HG03442 (cell line): ENCODE results near the gene RAB11FIP4.

ENCODE experiments used
- ATAC-seq: cut with Tn5 transposase; IDR thresholded peaks from one replicate; pipeline ENCODE4 v1.9.1; 2021; ENCODE audit warnings: mild to moderate bottlenecking, moderate library complexity; ENCODE audit not compliant: unreplicated experiment

The RAB11FIP4 gene

DNA sequence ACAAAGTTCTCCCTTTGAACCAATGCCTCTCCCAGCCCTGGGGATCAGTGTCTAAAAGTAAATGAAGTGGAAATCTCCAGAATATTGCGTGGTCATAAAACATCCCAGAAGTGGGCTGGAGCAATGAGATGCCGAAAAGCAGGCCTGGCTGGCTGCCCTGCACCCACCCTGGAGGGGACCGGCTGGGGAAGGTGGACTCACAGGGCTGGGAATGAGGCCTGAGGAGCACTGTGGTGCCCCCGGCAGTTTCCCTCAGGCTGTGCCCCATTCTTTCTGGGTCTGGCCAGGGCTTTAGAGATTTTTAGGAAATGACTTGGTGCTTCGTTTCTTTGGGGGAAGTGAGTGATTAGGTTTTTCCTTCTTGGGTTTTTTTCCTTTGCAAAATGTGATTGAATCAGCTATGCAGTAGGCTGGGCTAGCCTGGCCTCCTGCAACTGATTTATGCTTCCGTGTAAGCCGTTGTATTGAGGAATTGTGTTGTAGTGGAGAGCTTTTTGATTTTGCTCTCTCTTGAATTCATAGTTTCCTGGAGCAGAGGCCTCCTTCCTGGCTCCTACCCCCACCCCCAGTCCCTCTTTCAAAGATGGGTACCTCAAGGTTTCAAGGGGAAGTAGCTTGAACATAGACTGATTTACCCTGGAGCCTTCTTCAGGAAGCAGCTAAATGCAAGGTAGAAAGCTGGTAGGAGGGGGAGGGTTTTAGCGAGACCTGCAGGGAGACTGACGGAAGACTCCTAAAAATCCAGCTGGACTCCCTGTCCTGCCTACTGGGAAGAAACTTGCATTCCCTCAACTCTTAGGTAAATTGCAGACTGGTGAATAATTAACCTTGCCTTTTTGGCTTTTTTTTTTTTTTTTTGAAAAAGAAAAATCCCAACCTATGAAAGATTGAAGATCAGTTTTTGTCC, 170.2 kb downstream of the RAB11FIP4 start:
- no peak for ATAC-seq

DNA sequence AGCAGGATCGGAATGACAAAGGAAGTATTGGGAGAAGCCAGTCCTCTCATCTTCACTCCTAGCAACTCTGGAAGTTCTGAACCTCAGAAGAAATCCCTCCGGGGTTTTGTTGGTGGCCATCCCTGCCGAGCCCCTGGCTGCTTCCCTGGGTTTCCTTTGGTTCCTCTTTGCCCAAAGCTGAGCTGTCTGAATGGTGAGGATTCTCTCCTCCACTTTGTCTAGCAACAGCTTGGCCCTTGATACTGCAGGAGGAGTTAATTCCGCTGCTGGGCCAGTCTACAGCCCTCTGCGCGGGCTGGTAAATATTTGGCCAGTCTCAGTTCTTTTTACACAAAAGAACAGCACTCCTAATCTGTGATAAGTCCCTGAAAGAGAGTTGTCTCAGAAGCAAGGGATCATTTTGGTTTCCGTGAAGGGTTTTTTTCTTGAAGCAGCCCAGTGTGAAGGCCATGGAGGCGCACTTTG, 170.9 kb downstream of the RAB11FIP4 start:
- no peak for ATAC-seq

DNA sequence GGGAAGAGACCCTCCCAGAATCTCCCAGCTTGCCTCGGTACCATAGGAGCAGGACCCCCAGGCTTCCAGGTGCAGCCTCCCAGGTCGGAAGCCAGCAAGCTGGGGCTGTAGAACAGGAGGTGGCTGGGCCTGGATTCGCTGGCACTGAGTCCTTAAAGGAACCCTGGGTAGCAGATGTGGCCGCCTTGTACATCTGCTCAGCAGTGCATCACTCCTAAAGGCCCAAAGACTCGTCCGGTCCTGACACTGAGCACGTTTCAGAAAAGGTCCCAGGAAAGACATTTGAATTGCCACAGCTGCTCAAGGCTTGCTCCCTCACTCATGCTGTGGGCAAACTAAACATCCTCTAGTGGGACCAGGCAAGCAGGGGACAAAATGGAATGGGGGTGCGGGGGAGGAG, 172.8 kb downstream of the RAB11FIP4 start:
- ATAC-seq: no peak

DNA sequence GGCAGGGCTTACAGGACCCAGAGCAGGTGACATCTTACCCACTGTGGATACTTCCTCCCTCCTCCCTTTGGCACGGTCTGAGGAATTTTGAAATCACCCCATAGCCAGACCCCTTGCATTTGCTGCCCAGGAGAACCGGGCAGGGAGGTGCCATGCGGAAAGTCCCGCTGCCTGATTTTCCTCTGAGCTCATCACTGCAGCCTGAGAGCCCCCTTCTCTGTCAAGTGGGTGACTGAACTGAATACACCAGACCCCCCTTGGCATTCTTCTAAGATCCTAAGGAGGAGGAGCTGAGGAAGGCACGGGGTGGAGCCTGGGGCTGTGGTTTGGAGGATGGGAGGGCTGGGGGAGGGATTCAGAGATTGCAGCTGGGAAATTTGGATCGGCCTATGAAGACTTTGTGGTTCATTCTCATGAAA, 173.4 kb downstream of the RAB11FIP4 start:
- no peak for ATAC-seq

DNA sequence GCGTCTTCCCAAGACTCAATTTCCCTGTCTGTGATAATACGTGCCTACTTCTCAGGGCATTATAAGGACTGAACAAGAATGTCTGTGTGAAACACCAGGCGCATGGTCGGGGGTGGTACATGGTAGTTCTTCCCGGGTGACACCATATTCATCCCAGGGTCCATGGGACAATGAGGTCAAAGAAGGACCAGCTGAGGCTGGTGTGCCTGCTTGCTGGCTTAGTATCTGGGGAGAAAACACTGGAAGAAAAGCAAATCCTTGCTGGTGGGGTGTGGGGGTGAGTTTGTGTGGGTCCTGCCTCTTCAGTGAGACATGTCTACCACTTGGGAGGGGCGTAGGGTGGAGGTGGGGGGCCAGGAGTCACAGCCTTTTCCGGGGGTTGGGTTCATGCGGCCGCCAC, 174.2 kb downstream of the RAB11FIP4 start:
- no peak for ATAC-seq

DNA sequence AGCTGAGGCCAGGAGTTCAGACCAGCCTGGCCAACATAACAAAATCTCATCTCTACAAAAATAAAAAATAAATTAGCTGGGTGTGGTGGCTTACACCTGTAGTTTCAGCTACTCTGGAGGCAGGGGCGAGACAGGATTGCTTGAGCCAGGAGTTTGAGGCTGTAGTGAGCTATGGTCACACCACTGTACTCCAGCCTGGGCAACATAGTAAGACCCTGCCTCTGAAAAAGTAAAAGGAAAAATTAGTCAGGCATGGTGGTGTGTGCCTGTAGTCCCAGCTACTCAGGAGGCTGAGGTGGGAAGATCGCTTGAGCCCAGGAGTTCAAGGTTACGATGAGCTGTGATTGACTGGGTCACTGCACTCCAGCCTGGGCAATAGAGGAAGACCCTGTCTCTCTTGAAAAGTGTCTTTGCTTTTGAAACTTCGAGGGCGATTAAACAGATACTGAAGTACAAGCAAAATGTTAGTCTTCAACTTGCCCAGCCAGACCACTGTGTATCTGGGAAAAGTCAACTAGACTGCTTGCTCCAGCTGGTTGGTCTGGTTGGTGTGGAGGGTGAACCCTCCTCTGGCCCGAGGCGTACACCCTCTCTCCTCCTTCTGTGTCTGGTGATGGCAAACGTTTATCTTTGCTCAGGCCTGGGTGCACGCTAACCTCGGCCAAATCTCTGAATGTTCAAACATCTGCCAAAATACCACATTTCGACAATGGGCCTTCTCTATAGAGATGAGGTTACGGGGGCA, 174.9 kb downstream of the RAB11FIP4 start:
- no peak for ATAC-seq

DNA sequence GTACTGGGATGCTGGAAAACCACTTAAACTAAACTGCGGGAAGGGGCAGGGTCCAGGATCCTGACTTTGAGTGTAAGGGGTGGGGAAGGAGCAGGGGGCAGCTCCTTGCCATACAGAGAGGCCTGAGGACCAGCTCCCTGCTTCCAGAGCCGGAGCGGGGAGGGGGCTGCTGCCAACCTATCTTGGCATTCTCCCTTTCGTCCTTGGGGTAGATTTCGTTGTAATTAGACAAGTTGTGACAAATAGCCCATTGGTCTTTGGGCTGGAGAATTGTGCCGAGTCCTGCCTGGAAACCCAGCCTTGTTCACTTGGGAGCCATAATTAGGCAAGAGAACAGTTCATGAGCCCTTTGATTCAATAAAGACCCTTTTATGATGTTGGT, 175.5 kb downstream of the RAB11FIP4 start:
- ATAC-seq: no peak

DNA sequence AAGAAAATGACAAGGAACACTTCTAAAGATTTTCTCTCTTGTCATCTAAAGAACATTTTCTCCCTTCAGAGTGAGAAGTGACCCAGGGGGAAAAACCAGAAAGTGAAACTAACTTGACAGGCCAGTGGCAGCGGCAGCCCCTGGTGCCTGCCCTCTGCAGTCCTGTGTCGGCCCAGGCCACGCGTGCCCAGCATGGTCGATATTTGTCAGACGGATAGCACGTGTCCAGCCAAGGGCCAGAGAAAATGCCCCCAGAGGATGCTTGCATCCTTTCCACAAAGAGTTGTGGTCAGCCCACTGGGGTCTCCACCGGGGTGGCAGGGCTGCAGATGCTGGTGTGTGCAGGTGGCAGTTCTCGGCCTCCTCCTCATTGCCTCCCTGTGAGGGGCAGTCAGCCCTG, 176.6 kb downstream of the RAB11FIP4 start:
- no peak for ATAC-seq

DNA sequence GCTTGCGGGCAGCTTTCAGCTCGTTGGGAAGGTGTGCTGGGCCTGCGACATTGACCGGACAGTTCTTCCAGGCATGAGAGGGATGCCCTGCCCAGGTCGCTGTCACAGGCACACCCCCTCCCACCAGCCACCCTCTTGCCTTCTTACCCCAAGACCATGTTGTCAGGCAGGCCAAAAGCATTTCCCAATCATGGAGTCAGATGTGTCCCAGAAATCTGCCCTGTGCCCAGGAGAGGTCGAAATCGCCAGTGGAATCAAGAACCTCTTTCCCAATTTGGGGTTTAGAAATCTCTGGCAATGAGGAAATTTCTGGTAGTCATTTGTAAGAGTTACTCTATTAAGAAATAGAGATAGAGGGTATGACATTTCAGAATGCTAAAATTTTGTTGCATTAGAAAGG, 177.1 kb downstream of the RAB11FIP4 start:
- no peak for ATAC-seq

DNA sequence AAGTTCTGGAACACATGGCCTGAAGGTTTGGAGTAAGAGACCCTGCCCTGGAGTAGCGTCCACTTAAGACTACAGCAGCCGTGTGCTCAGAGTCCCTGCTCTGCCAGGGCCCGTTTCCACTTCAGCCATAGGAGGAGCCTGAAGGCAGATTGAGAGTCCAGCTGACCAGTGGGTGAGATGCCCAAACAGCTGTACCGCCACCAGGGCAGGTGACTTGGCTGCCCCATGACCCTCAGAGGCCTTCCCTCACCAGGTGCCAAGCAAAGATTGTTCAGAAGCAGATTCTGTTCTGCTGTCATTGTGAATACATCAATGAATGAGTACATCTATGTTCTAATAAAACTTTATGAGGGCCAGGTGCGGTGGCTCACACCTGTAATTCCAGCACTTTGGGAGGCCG, 178.8 kb downstream of the RAB11FIP4 start:
- ATAC-seq: no peak

DNA sequence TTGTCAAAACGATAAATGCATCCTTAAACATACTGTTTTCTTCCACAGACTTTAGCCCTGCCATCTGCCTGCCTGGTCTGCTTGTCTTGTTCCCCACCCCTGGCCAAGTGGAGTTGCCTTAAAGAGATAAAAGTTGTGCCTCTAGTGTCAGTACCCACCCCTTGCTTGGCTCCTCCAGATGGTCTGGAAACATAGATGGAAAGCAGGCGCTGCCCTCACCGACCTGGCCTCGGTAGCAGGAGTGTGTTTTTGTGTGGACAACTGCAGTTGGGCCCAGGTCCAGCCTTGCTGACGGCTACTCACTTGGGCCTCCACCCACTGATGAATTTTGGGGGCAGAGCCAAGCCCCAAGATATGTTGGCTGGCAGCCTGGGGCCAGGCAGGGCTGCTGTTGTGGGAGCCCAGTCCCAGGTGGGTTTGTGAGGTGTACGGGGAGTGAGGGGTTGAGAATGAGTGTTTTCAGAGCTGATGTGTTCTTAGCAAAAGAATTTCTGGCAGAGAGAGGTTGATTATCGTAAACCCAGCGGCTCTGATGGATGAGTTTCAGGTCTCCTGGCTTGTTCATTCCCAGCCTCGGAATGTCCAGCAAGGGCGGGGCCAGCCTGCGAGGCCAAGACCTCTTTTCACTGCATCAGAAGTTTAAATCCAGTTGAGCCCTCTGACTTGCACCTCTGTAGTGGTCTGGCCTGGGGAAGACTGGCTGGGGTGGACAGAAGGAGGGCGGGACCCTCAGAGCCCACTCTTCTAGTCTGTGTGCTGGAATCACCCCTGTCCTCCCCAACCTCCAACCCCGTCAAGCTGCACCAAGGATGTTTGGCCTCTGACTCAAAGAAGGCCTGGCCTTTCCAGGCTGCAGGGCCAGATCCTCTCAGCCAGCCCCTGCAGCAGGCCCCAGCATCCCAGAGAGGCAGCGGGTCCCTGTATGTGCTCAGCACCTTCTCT, 179.7 kb downstream of the RAB11FIP4 start:
- no peak for ATAC-seq

DNA sequence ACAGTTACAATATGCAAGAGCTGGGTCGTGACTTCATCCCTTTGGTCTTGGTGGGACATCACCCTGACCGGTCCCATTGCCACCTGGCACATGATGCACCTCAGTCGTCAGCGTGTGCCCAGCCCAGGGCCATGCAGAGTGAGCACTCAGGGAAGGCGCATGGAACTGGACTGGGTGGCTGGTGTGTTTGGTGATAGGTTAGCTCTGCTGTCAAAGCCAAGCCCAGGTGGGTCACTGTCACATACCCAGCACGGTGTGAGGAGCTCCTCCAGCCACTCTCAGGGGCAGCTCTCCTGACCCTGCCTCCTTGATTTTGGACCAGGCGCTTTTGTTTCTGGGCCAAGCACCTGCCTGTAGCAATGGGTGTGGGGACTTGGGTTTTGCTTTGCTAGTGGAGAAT, 180.9 kb downstream of the RAB11FIP4 start:
- ATAC-seq: no peak

DNA sequence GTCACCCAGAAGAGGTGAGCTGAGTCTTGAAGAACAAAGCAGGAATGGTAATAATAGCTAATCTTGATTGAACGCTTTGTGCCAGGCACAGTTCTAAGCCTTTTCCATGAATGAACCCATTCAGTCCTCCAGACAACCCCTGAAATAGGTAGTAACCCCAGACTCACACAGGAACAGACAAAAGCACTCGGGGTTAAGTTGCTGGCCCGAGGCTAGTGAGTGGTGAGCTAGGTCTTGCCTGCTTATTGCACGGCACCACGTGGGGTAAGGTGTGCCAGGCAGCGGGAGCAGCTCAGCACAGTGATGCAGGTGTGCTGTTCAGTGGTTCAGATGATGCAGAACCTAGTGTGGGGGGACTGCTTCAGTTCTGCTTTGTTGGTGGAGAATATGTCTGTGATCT, 181.6 kb downstream of the RAB11FIP4 start:
- no peak for ATAC-seq

DNA sequence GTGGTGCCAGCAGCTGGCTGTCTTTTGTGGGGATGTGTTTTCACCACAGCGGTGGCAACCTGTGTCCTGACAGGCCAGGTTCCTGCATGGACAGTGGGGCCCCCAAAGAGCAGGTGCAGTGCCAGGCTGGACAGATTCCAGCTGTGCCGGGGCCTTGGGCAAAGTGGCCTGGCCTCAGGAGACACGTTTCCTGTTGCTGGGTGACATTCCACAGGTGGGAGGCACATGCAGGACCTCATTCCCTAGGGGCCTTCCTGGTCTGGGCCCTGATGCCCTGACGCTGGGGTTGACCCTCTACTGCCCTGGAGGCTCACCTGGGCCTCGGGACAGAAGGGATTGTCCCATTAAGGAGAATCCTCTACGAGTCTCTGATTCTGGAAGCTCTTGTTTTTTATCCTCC, 182.4 kb downstream of the RAB11FIP4 start:
- ATAC-seq: no peak

DNA sequence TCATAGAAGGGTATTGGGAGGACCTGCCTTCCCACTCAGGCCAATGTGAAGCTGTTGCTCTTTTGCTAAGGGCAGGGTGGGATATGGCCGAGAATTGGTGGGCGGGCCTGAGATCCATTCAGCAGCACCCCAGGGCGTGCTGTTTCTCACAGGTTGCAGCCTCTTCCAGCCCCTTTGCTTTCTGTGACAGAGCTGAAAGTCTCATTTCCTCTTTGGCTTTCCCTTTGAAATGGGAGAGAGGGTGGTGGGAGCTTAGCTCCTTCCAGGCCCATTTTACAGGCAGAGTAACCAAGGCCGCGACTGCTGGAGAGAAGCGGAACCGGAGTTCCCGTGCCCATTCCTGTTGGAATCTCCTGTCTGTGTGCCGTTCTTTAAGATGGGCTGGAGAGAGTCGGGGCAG, 183.0 kb downstream of the RAB11FIP4 start:
- ATAC-seq: no peak

DNA sequence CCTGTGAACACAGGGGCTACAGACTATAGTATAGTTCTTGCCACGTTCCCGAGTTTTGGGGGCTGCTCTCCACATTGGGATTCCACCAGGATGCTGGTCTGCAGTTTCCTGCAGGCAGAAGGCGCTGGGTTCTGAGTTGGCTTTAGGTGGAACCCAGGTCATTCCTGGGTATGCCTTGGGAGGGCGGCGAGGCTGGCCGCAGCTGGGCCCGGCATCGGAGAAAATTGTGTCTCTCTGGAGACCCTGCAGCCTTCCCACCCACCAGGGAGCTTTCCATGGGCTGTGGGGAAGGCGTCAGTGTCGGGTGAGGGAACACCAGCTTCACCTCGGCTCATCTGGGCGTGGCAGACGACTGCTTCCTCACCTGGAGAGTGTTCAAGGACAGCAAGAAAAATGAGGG, 183.6 kb downstream of the RAB11FIP4 start:
- ATAC-seq: no peak

DNA sequence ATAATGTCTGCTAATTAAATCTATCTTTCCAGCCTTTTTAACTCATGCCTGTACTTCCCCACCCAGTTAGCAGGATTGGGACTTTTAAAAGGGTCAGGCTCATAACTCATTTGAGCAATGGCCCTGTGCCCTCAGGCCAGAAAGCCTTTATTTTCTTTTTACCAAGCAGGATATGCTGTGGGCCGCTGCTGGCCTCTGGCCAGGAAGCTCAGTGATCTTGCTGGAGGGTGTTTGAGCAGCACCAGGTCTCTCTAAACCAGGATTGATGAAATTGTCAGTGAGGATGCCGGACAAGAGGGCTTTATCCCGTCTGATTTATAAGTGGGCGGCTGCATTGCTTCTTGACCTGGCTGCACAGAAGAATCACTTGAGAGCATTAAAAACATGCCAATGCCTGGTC, 187.8 kb downstream of the RAB11FIP4 start:
- no peak for ATAC-seq

DNA sequence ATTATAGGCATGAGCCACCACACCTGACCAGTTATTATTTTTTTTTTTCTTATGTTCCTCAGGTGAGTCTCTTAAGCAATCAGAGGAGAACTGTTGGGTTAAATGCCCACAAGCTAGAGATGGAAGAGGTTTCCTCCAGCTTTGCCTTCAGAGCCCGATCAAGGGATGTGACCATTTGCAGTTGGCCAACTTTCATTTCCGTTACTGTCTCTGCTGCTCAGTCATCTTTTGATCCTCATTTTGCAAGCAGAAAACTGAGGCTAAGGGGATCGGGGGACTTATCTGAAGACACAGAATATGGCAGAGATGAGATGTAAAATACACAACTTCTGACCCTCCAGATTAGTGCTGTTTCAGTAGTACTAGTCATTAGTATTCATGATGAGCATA, 188.8 kb downstream of the RAB11FIP4 start:
- no peak for ATAC-seq

DNA sequence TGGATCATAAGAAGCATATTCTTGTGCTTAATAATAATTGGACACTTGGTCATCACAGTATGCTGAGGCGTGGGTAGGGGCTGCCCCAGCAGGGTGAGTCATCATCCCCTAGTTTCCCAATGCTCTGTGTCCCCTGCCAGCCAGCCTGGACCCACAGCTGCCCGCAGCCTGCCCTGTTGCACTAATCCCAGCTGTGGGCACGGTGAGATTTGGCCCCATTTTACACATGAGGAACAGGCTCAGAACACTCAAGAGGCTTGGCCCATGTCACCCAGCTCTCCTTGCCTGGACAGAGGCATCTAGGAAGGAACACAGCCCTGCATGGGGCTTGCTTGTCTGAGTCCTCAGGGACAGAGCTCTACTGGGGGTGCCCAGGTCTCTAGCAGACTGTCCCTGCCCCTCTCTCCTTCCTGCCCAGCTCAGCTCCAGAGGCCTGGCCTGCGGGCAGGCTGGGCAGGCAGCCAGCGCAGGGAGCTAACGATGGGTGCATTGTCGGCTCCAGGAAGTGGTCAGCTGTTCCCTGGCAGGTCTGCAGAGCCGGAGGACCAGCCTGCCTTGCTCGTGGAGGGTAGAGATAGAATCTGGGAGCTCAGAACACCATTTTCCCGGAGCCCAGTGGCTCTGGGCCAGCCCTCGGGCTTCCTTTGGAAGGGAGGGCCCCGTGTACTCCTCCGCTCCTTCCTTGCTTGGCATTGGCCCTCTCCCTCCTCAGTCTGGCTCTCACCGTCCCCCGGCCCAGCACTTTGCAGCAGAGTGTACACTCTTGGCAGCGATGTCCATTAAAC, 189.4 kb downstream of the RAB11FIP4 start:
- ATAC-seq: no peak

DNA sequence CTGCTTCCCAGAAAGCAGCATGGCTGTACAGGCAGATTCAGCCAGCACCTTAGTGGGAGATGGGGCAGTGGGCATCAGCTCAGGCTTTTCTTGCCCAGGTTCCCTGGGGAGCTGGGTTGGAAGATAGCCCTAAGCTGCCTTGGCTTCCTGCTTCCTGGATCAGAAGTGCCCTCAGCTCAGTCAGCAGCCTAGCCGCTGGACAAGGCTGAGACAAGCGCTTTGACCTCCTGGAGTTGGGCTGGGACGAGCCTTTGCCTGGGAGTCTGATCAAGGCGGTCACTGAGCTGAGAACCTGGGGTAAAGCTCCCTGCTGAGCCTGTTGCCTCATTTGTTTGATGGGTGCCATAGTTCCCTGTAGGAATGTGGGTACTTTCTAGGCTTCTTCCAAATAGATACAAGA, 190.0 kb downstream of the RAB11FIP4 start:
- ATAC-seq: no peak
